Measurements from ENCODE around the gene LYRM9.

LYRM9 gene

DNA sequence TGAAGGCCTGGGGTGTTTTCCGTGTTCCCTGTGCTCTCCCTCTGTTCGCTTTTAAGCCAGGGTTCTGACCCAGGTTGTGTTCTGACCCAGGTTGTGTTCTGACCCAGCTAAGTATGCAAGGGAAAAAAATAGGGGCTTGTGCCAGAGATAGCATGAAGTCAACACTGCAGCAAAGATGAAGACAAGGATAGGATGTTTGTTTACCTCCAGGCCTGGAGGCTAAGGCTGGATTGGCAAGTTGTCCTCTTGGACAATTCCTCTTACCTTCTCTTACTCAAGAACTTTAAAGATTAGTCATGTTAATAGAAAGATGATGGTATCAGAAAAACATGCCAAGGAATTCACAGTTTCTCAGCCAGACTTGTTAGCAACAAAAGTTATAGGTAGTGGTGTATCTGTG, 19.4 kb downstream of the LYRM9 start:
- DNase-seq (ENCODE audit: low read depth, low spot score), result no peak
- no peak overlapping the region for H3K4me3 ChIP-seq (ENCODE audit: low read depth, low read length)
- TF ChIP-seq CTCF (IDR thresholded peaks at IDR 0.05; ENCODE audit: insufficient read depth, low read length, missing control alignments), result no peak
- POLR2A ChIA-PET, result no interaction called here
- CTCF ChIA-PET, result interaction anchor here (0.9 to 12.7 kb wide), 4 partner anchors 19 to 115 kb away, joined by 3 to 188 read pairs (median 6); partner anchors contain the start of gene LYRM9

GRCh38 chr17:27873211-27873610, 20.0 kb downstream of the LYRM9 start:
- H3K4me3 ChIP-seq (ENCODE audit: low read depth, low read length), result no peak overlapping the region
- DNase-seq (ENCODE audit: low read depth, low spot score), result no peak
- no peak for TF ChIP-seq CTCF (IDR thresholded peaks at IDR 0.05; ENCODE audit: insufficient read depth, low read length, missing control alignments)
- ChIA-PET CTCF (interaction anchor here (0.9 kb wide), 1 partner anchor 20 kb away, joined by 3 read pairs; the partner anchor contains the start of gene LYRM9), POLR2A (no interaction called here)

DNA sequence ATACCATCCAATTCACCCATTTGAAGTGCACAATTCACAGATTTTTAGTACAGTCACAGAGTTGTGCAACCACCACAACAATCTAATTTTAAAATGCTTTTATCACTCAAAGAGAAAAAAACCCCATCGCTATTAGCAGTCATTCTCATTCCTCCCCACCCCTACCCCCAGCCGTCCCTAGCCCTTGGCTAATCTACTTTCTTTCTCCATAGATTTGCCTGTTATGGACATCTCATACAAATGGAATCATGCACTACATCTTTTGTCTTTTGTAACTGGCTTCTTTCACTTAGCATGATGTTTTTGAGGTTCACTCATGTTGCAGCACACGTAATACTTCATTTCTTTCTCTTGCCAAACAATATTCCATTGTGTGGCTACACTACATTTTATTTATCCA, 20.4 kb downstream of the LYRM9 start:
- CTCF ChIA-PET, result interaction anchor here (0.9 kb wide), 1 partner anchor 20 kb away, joined by 3 read pairs; the partner anchor contains the start of gene LYRM9
- TF ChIP-seq CTCF (IDR thresholded peaks at IDR 0.05; ENCODE audit: insufficient read depth, low read length, missing control alignments), result no peak
- H3K4me3 ChIP-seq (ENCODE audit: low read depth, low read length), result no peak overlapping the region
- POLR2A ChIA-PET, result no interaction called here
- no peak for DNase-seq (ENCODE audit: low read depth, low spot score)

DNA sequence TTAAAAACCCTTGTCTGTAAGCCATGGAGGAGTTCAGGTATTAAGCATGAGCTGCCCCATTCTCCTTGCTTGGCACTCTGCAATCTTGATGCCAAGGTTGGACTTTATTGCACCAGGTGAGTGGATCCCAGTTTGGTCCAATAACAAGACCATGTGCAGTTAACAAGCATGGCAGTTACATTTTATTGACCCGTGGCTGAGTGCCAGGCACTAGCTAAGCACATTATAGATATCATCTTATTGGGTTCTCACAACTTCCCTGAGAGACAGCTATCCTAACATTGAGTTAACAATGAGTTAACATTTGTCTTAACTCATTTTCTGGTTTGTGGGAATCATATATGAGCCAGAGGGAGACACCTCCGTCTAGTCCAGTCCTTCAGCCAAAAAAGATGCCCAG, 21.8 kb downstream of the LYRM9 start:
- no peak for TF ChIP-seq CTCF (IDR thresholded peaks at IDR 0.05; ENCODE audit: insufficient read depth, low read length, missing control alignments)
- no peak for DNase-seq (ENCODE audit: low read depth, low spot score)
- no peak overlapping the region for H3K4me3 ChIP-seq (ENCODE audit: low read depth, low read length)
- ChIA-PET POLR2A (no interaction called here), CTCF (interaction anchor here (1.8 kb wide), 1 partner anchor 8 kb away, joined by 7 read pairs; no protein-coding TSS in a partner anchor)

GRCh38 chr17:27870345-27870744, 22.8 kb downstream of the LYRM9 start:
- ChIA-PET POLR2A (no interaction called here), CTCF (interaction anchor here (1.3 to 1.8 kb wide), 2 partner anchors 9 to 65 kb away, joined by 4 to 7 read pairs; no protein-coding TSS in a partner anchor)
- no peak for DNase-seq (ENCODE audit: low read depth, low spot score)
- no peak overlapping the region for H3K4me3 ChIP-seq (ENCODE audit: low read depth, low read length)
- TF ChIP-seq CTCF (IDR thresholded peaks at IDR 0.05; ENCODE audit: insufficient read depth, low read length, missing control alignments), result no peak

- H3K4me3 ChIP-seq (ENCODE audit: low read depth, low read length), result no peak overlapping the region
- ChIA-PET POLR2A (no interaction called here), CTCF (interaction anchor here (0.9 kb wide), 1 partner anchor 109 kb away, joined by 3 read pairs; no protein-coding TSS in a partner anchor)
- TF ChIP-seq CTCF (IDR thresholded peaks at IDR 0.05; ENCODE audit: insufficient read depth, low read length, missing control alignments), result no peak
- DNase-seq (ENCODE audit: low read depth, low spot score), result no peak
Measured at GRCh38 chr17:27868565-27868964, 24.6 kb downstream of the LYRM9 start.

Measured in AG04449 (cell line).